ENCODE measurements around the gene MYO1H. TPM values are rescaled to one million over a fixed set of nuclear protein-coding genes. Genes with fewer than 3 reads are reported as not detected.

MYO1H gene
- total RNA-seq, 2 experiments from 2014 or later = 0.28 to 0.59 TPM

- POLR2A ChIA-PET = no interaction called here
- H3K4me3 ChIP-seq (ENCODE audit: low read depth, low read length, poor library complexity, severe bottlenecking) = no peak overlapping the region
- no peaks in the 10 kb centered on the region for H3K79me2 ChIP-seq (ENCODE audit: insufficient read depth, low read depth, low read length)
- H3K36me3 ChIP-seq (ENCODE audit: insufficient read depth, low read length) = peaks cover 85% of the 10 kb centered on the region
- no peak overlapping the region for H3K27ac ChIP-seq (ENCODE audit: low read depth, low read length, poor library complexity, severe bottlenecking)
- CTCF ChIA-PET (ENCODE audit: unreplicated experiment) = no interaction called here
- H2AFZ ChIP-seq (ENCODE audit: low read length) = no peak overlapping the region
- H3K9me2 ChIP-seq (ENCODE audit: insufficient read depth, low read length) = no peaks in the 10 kb centered on the region
- TF ChIP-seq EZH2phosphoT487 (IDR thresholded peaks at IDR 0.05; ENCODE audit: borderline replicate concordance, low read depth, low read length) = no peak
- TF ChIP-seq CTCF (conservative IDR thresholded peaks at IDR 0.05; ENCODE audit: low read length) = no peak
- H3K4me2 ChIP-seq (ENCODE audit: low read length) = no peak overlapping the region
- no peaks in the 10 kb centered on the region for H3K4me1 ChIP-seq (ENCODE audit: insufficient read depth, low read length, poor library complexity, severe bottlenecking)
- no peaks in the 10 kb centered on the region for H4K20me1 ChIP-seq (ENCODE audit: insufficient read depth, low read length)
- intact Hi-C loops (cut with micrococcal nuclease; ENCODE audit: unreplicated experiment) = no loop called here
- no peaks in the 10 kb centered on the region for H3K9me3 ChIP-seq (ENCODE audit: low read length)
- DNase-seq (ENCODE audit: low spot score) = no peak
- no TSS peak for BruUV-seq (replicated peaks)
Observed at GRCh38 chr12:109489016-109489954, 141.6 kb downstream of the MYO1H start.

GRCh38 chr12:109489955-109490565, 142.4 kb downstream of the MYO1H start:
- BruUV-seq (replicated peaks) = no TSS peak
- no peak overlapping the region for H2AFZ ChIP-seq (ENCODE audit: low read length)

More at GRCh38 chr12:109489955-109490565, 142.4 kb downstream of the MYO1H start:
- H3K4me3 ChIP-seq (ENCODE audit: low read depth, low read length, poor library complexity, severe bottlenecking) = no peak overlapping the region
- H4K20me1 ChIP-seq (ENCODE audit: insufficient read depth, low read length) = no peaks in the 10 kb centered on the region
- H3K79me2 ChIP-seq (ENCODE audit: insufficient read depth, low read depth, low read length) = no peaks in the 10 kb centered on the region
- CTCF ChIA-PET (ENCODE audit: unreplicated experiment) = no interaction called here
- no peak overlapping the region for H3K4me2 ChIP-seq (ENCODE audit: low read length)
- POLR2A ChIA-PET = no interaction called here
- DNase-seq (ENCODE audit: low spot score) = no peak
- no peak overlapping the region for H3K27ac ChIP-seq (ENCODE audit: low read depth, low read length, poor library complexity, severe bottlenecking)
- H3K9me3 ChIP-seq (ENCODE audit: low read length) = no peaks in the 10 kb centered on the region
- H3K9me2 ChIP-seq (ENCODE audit: insufficient read depth, low read length) = no peaks in the 10 kb centered on the region
- TF ChIP-seq CTCF (conservative IDR thresholded peaks at IDR 0.05; ENCODE audit: low read length) (no peak), EZH2phosphoT487 (IDR thresholded peaks at IDR 0.05; ENCODE audit: borderline replicate concordance, low read depth, low read length) (no peak)
- intact Hi-C loops (cut with micrococcal nuclease; ENCODE audit: unreplicated experiment) = no loop called here
- no peaks in the 10 kb centered on the region for H3K4me1 ChIP-seq (ENCODE audit: insufficient read depth, low read length, poor library complexity, severe bottlenecking)
- H3K36me3 ChIP-seq (ENCODE audit: insufficient read depth, low read length) = peaks cover 83% of the 10 kb centered on the region

Data from OCI-LY7 (cell line).